A673 (cell line): ENCODE measurements around the gene DLG5. TPM values are rescaled to one million over a fixed set of nuclear protein-coding genes. Genes with fewer than 3 reads are reported as not detected.

Source experiments
- BruUV-seq: library from RNA; stranded (reverse); fragments of 400-500 nt; replicated peaks from 2 replicates; lab custom pipeline; 2021; lab: Mats Ljungman, UMichigan
- CTCF ChIA-PET: fragments of 300-600 bp; sonication (Branson Sonifier 250); formaldehyde crosslinking; loops from one replicate; lab custom pipeline; 2022; ENCODE audit warnings: antibody characterized with exemption; lab: Charles Lee
- POLR2A ChIA-PET: fragments of 300-600 bp; sonication (Branson Sonifier 250); formaldehyde crosslinking; loops from one replicate; lab custom pipeline; 2022; ENCODE audit warnings: antibody characterized with exemption; ENCODE audit not compliant: low non-redundant PET; lab: Charles Lee
- DNase-seq: peaks from one replicate; pipeline ENCODE4 v3.0.0-alpha.2; 2015; ENCODE audit warnings: low spot score
- H3K27ac ChIP-seq: fragments of 200-600 bp; sonication (generic); 2 replicates; pipeline ENCODE4 v1.5.1; 2016; ENCODE audit warnings: mixed run types, low read depth, mild to moderate bottlenecking, mixed read lengths, antibody characterized with exemption, low read length; ENCODE audit not compliant: poor library complexity, severe bottlenecking
- H3K27me3 ChIP-seq: fragments of 200-600 bp; sonication (generic); replicated peaks from 2 replicates; pipeline ENCODE4 v1.6.1; 2017; ENCODE audit warnings: mixed run types, low read depth, mild to moderate bottlenecking, mixed read lengths, antibody characterized with exemption, low read length; ENCODE audit not compliant: insufficient read depth, poor library complexity
- H3K36me3 ChIP-seq: fragments of 200-600 bp; sonication (generic); 2 replicates; pipeline ENCODE4 v1.6.1; 2016; ENCODE audit warnings: mixed run types, mild to moderate bottlenecking, mixed read lengths, antibody characterized with exemption, low read length; ENCODE audit not compliant: insufficient read depth, poor library complexity, severe bottlenecking
- H3K4me1 ChIP-seq: fragments of 200-600 bp; sonication (generic); 2 replicates; pipeline ENCODE4 v1.6.1; 2017; ENCODE audit warnings: mixed run types, mild to moderate bottlenecking, mixed read lengths, antibody characterized with exemption, low read length; ENCODE audit not compliant: insufficient read depth, poor library complexity, severe bottlenecking
- H3K4me3 ChIP-seq: fragments of 200-600 bp; sonication (generic); 2 replicates; pipeline ENCODE4 v1.5.1; 2016; ENCODE audit warnings: low read depth, mixed run types, mild to moderate bottlenecking, mixed read lengths, low read length; ENCODE audit not compliant: poor library complexity, severe bottlenecking
- H3K9me3 ChIP-seq: fragments of 200-600 bp; sonication (generic); 2 replicates; pipeline ENCODE4 v1.6.1; 2016; ENCODE audit warnings: mixed run types, low read depth, mild to moderate bottlenecking, mixed read lengths, antibody characterized with exemption, low read length; ENCODE audit not compliant: poor library complexity, severe bottlenecking
- EZH2 ChIP-seq: fragments of 200-600 bp; sonication (generic); IDR thresholded peaks from 2 replicates; pipeline ENCODE4 v1.6.1; 2017; ENCODE audit warnings: borderline replicate concordance, low read depth, mild to moderate bottlenecking, mixed read lengths, antibody characterized with exemption, low read length; ENCODE audit not compliant: poor library complexity, severe bottlenecking
- intact Hi-C: fragments of 100-400 bp; cut with micrococcal nuclease; formaldehyde crosslinking; loops from one replicate; pipeline ENCODE4 v1.10.0; 2022; ENCODE audit not compliant: unreplicated experiment
- total RNA-seq: library from RNA; stranded (reverse); gene quantifications from 2 replicates; pipeline ENCODE4 v1.2.3, GENCODE V29; 2021
- TF ChIP-seq, protein P1 (sequence below): fragments of 300-800, 200-600 bp; sonication (generic); conservative IDR thresholded peaks from 2 replicates; pipeline ENCODE4 v1.5.1; 2017; ENCODE audit warnings: low read depth, mild to moderate bottlenecking, antibody characterized with exemption, low read length, moderate library complexity, mixed read lengths

DLG5 gene
- total RNA-seq, 1 experiment from 2014 or later: 44.0 TPM

DNA sequence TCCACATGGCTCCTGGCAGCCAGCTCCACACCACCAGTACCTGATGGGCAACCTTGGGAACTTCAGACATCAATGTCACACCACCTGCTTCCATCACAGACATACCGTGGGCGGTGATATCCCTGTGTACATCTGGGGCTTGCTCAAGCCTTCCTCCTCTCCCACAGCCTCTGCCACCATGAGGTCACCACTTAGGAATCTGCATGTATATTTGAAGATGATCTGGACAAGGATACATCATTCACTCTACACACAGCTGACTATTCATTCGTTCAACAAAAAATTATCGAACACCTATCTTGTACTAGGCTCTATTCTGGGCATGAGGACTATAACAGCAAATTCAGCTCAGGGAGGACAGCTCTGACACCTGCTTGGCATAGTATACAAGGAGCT lies 6.8 kb downstream of the DLG5 start:
- Histone ChIP-seq H3K36me3 (no peaks in the 10 kb centered on the region), H3K27ac (no peak overlapping the region), H3K27me3 (no peaks in the 10 kb centered on the region), H3K4me1 (peaks cover 6% of the 10 kb centered on the region), H3K9me3 (no peaks in the 10 kb centered on the region), H3K4me3 (no peak overlapping the region)
- no peak for TF ChIP-seq EZH2
- TF ChIP-seq, protein P1, sequence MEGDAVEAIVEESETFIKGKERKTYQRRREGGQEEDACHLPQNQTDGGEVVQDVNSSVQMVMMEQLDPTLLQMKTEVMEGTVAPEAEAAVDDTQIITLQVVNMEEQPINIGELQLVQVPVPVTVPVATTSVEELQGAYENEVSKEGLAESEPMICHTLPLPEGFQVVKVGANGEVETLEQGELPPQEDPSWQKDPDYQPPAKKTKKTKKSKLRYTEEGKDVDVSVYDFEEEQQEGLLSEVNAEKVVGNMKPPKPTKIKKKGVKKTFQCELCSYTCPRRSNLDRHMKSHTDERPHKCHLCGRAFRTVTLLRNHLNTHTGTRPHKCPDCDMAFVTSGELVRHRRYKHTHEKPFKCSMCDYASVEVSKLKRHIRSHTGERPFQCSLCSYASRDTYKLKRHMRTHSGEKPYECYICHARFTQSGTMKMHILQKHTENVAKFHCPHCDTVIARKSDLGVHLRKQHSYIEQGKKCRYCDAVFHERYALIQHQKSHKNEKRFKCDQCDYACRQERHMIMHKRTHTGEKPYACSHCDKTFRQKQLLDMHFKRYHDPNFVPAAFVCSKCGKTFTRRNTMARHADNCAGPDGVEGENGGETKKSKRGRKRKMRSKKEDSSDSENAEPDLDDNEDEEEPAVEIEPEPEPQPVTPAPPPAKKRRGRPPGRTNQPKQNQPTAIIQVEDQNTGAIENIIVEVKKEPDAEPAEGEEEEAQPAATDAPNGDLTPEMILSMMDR: no peak
- ChIA-PET CTCF (no interaction called here), POLR2A (no interaction called here)
- BruUV-seq: no TSS peak
- intact Hi-C loops: no loop called here
- peak; percentile 35 for DNase-seq

DNA sequence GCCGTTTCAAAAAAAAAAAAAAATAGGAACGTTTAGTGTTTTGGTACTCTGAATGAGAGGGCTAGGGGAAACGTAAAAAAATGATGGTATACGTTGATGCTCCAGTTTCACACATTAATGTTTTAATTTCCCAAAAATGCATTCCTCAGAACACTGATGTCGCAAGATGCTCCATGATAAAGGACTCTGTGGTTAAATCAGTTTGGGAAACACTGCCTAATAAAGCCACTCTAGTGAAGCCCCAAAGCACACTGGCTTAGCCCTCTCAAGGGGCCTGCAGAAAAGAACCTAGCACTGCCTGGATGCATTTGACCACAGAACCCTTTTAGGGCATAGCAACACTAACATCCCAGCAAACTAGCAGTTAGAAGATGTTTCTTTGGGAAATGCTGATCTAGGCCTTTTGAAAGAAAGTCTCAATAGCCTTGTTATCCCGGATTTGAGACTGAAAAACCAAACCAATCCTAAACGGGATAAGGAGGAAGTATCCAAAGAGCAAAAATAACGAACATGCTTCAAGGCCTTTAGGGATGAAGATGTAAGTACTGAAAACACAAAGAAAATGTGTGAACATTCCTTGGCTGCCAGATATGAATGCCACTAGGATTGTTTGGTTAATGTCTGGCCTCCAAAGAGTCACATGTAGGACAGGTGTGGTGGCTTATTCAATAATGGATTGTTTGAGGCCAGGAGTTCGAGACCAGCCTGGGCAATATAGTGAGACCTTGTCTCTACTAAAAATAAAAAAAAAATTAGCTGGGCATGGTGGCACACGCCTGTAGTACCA lies 11.0 kb downstream of the DLG5 start:
- Histone ChIP-seq H3K27ac (no peak overlapping the region), H3K27me3 (no peaks in the 10 kb centered on the region), H3K9me3 (no peaks in the 10 kb centered on the region), H3K4me1 (peaks cover 5% of the 10 kb centered on the region), H3K4me3 (no peak overlapping the region), H3K36me3 (no peaks in the 10 kb centered on the region)
- intact Hi-C loops: no loop called here
- ChIA-PET POLR2A (no interaction called here), CTCF (no interaction called here)
- DNase-seq: no peak
- BruUV-seq: no TSS peak
- no peak for TF ChIP-seq EZH2
- TF ChIP-seq, protein P1: no peak

DNA sequence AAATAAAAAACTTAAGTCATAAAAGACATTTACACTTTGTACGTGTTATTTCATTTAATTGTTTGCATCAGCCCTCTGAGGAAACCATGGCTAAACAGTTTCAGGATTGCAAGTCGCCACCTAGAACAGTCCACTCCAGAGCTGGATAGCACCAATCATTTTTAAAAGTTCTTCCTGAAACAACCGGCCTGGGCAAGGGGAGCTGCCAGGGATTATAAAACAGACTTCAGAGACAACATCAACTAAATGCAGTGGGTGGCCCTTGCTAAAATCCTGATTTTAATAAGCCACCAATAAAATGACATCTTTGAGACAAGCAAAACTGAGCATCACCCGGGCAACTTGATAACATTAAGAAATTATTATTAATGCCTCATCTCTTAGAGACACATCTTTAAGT lies 13.5 kb downstream of the DLG5 start:
- Histone ChIP-seq H3K27me3 (no peaks in the 10 kb centered on the region), H3K27ac (no peak overlapping the region), H3K4me1 (no peaks in the 10 kb centered on the region), H3K4me3 (no peak overlapping the region), H3K36me3 (no peaks in the 10 kb centered on the region), H3K9me3 (no peaks in the 10 kb centered on the region)
- POLR2A ChIA-PET: no interaction called here
- intact Hi-C loops: no loop called here
- CTCF ChIA-PET: no interaction called here
- BruUV-seq: no TSS peak
- TF ChIP-seq, protein P1: no peak
- no peak for TF ChIP-seq EZH2
- no peak for DNase-seq
